SK-N-SH (cell line): ENCODE measurements around the gene KCNS1.

ENCODE experiments used
- EP300 ChIP-seq, 2 experiments: IDR thresholded peaks; 2 replicates each; pipeline versions ENCODE4 v1.4.0 to v1.6.1; 2012; ENCODE audit warnings: borderline replicate concordance in 1 of 2, low read depth in 1 of 2, low read length in 1 of 2
- MEF2A ChIP-seq: IDR thresholded peaks from 2 replicates; pipeline ENCODE4 v1.4.0; 2012; ENCODE audit warnings: low read depth, borderline replicate concordance
- RCOR1 ChIP-seq: fragments of 150-350 bp; IDR thresholded peaks from 2 replicates; pipeline ENCODE4 v1.6.1; 2017; ENCODE audit warnings: antibody characterized with exemption, low read length
- SIN3A ChIP-seq: IDR thresholded peaks from 2 replicates; pipeline ENCODE4 v1.6.1; 2012; ENCODE audit warnings: low read depth, mild to moderate bottlenecking, low read length, moderate library complexity, borderline replicate concordance

DNA sequence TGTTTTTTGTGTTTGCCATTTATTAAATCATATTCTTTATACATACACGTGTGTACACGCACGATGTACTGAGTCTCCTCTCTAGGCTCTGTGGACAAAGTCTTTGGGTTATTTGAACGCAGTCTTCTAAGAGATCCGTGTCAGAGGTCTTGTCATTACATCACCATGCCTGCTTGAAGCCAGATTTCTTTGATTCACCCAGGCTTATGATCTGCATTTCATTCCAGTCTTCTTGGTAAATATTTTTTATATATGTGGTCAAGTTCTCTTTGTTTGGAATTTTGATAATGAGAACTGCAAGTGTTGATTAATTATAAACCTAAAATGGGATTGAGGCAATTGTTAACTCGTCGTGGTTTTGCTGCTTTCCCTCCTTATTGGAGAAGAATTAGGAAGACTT is 34.6 kb downstream of the KCNS1 start:
- TF ChIP-seq RCOR1: no peak
- TF ChIP-seq EP300 (IDR thresholded peaks at IDR 0.05; ENCODE audit: borderline replicate concordance in 1 of 2, low read depth in 1 of 2, low read length in 1 of 2): no peak
- no peak for TF ChIP-seq MEF2A
- TF ChIP-seq SIN3A: no peak
